BLaER1 (cell line): ENCODE results near the gene DEK.
"Not testable (repeated sequence)": the region's sequence is repeated elsewhere in the genome, so short reads cannot be mapped to it uniquely, and the experiment has no call there.

ENCODE experiments used
- H3K27ac ChIP-seq: shearing (Covaris generic); formaldehyde crosslinking; 2 replicates; pipeline ENCODE4 v1.8.1; 2022
- H3K27me3 ChIP-seq: shearing (Covaris generic); formaldehyde crosslinking; 2 replicates; pipeline ENCODE4 v1.8.1; 2022
- H3K36me3 ChIP-seq: shearing (Covaris generic); formaldehyde crosslinking; 2 replicates; pipeline ENCODE4 v1.8.1; 2022
- H3K4me1 ChIP-seq: shearing (Covaris generic); formaldehyde crosslinking; 2 replicates; pipeline ENCODE4 v1.8.1; 2022
- H3K4me2 ChIP-seq: shearing (Covaris generic); formaldehyde crosslinking; 2 replicates; pipeline ENCODE4 v1.8.1; 2022
- H3K4me3 ChIP-seq: shearing (Covaris generic); formaldehyde crosslinking; 2 replicates; pipeline ENCODE4 v1.8.1; 2022
- H3K9ac ChIP-seq: shearing (Covaris generic); formaldehyde crosslinking; 2 replicates; pipeline ENCODE4 v1.8.1; 2022
- H3K9me3 ChIP-seq: shearing (Covaris generic); formaldehyde crosslinking; 2 replicates; pipeline ENCODE4 v1.8.1; 2022
- H4K20me1 ChIP-seq: shearing (Covaris generic); formaldehyde crosslinking; 2 replicates; pipeline ENCODE4 v1.8.1; 2022
- Cebpa-rat ChIP-seq: shearing (Covaris generic); IDR thresholded peaks from 2 replicates; pipeline ENCODE4 v1.8.1; 2022

Gene DEK

GRCh38 chr6:18186540-18187250 lies 77.6 kb downstream of the DEK start:
- no peak overlapping the region for H3K9ac ChIP-seq
- H3K27ac ChIP-seq, result no peak overlapping the region

GRCh38 chr6:18186033-18186432 lies 78.3 kb downstream of the DEK start:
- Histone ChIP-seq H3K4me2 (peak overlapping the region; percentile 46), H3K9ac (no peak overlapping the region), H3K27me3 (no peaks in the 10 kb centered on the region), H3K9me3 (no peaks in the 10 kb centered on the region), H3K36me3 (peaks cover 51% of the 10 kb centered on the region), H3K4me1 (peaks cover 21% of the 10 kb centered on the region), H3K27ac (no peak overlapping the region; the same call in 1 of the 2 replicates), H3K4me3 (no peak overlapping the region), H4K20me1 (no peaks in the 10 kb centered on the region)
- TF ChIP-seq Cebpa-rat, result no peak

More at GRCh38 chr6:18186540-18187250, 77.6 kb downstream of the DEK start:
- Histone ChIP-seq H4K20me1 (no peaks in the 10 kb centered on the region), H3K9me3 (no peaks in the 10 kb centered on the region), H3K36me3 (peaks cover 52% of the 10 kb centered on the region), H3K27me3 (no peaks in the 10 kb centered on the region), H3K4me1 (peaks cover 21% of the 10 kb centered on the region), H3K4me2 (peak overlapping the region; percentile 46), H3K4me3 (no peak overlapping the region)
- no peak for TF ChIP-seq Cebpa-rat

GRCh38 chr6:18185624-18186023 lies 78.7 kb downstream of the DEK start:
- Histone ChIP-seq H3K36me3 (peaks cover 49% of the 10 kb centered on the region), H3K27ac (no peak overlapping the region), H3K9ac (no peak overlapping the region), H4K20me1 (no peaks in the 10 kb centered on the region), H3K9me3 (no peaks in the 10 kb centered on the region), H3K27me3 (no peaks in the 10 kb centered on the region), H3K4me2 (peak overlapping the region; percentile 46), H3K4me3 (no peak overlapping the region), H3K4me1 (peaks cover 21% of the 10 kb centered on the region)
- TF ChIP-seq Cebpa-rat, result no peak

GRCh38 chr6:18183766-18184165 lies 80.6 kb downstream of the DEK start:
- Histone ChIP-seq H4K20me1 (peaks cover 6% of the 10 kb centered on the region; the same call in 1 of the 2 replicates), H3K4me3 (no peak overlapping the region), H3K4me1 (peaks cover 21% of the 10 kb centered on the region), H3K27me3 (no peaks in the 10 kb centered on the region), H3K27ac (no peak overlapping the region), H3K4me2 (no peak overlapping the region), H3K36me3 (peaks cover 48% of the 10 kb centered on the region), H3K9me3 (no peaks in the 10 kb centered on the region), H3K9ac (no peak overlapping the region)
- TF ChIP-seq Cebpa-rat, result no peak

GRCh38 chr6:18182568-18182967 lies 81.8 kb downstream of the DEK start:
- Histone ChIP-seq H3K4me1 (peaks cover 21% of the 10 kb centered on the region), H3K27me3 (no peaks in the 10 kb centered on the region), H3K9ac (no peak overlapping the region), H3K9me3 (no peaks in the 10 kb centered on the region), H3K4me3 (no peak overlapping the region), H3K4me2 (no peak overlapping the region), H3K27ac (no peak overlapping the region), H4K20me1 (peaks cover 6% of the 10 kb centered on the region; the same call in 1 of the 2 replicates), H3K36me3 (peaks cover 47% of the 10 kb centered on the region)
- TF ChIP-seq Cebpa-rat, result no peak

- Histone ChIP-seq H3K9me3 (peaks cover 14% of the 10 kb centered on the region), H3K4me3 (no peak overlapping the region), H3K27ac (no peak overlapping the region), H3K36me3 (peaks cover 61% of the 10 kb centered on the region), H4K20me1 (peaks cover 6% of the 10 kb centered on the region; the same call in 1 of the 2 replicates), H3K4me1 (no peaks in the 10 kb centered on the region), H3K9ac (no peak overlapping the region), H3K27me3 (no peaks in the 10 kb centered on the region), H3K4me2 (no peak overlapping the region)
- TF ChIP-seq Cebpa-rat, result no peak
Measured at GRCh38 chr6:18179770-18180356, 84.5 kb downstream of the DEK start.

GRCh38 chr6:18178960-18179615 lies 85.2 kb downstream of the DEK start:
- H3K4me3 ChIP-seq, result no peak overlapping the region
- H3K9me3 ChIP-seq, result peaks cover 18% of the 10 kb centered on the region
- no peak overlapping the region for H3K9ac ChIP-seq
- peaks cover 61% of the 10 kb centered on the region for H3K36me3 ChIP-seq
- H3K27me3 ChIP-seq, result no peaks in the 10 kb centered on the region
- H3K4me1 ChIP-seq, result no peaks in the 10 kb centered on the region
- no peak for TF ChIP-seq Cebpa-rat
- H3K27ac ChIP-seq, result no peak overlapping the region
- no peak overlapping the region for H3K4me2 ChIP-seq
- peaks cover 6% of the 10 kb centered on the region; the same call in 1 of the 2 replicates for H4K20me1 ChIP-seq

GRCh38 chr6:18177286-18177965 lies 86.9 kb downstream of the DEK start:
- no peaks in the 10 kb centered on the region for H3K27me3 ChIP-seq
- peaks cover 69% of the 10 kb centered on the region for H3K36me3 ChIP-seq
- H4K20me1 ChIP-seq, result peaks cover 6% of the 10 kb centered on the region; the same call in 1 of the 2 replicates
- H3K9ac ChIP-seq, result no peak overlapping the region
- no peaks in the 10 kb centered on the region for H3K4me1 ChIP-seq
- no peak overlapping the region for H3K4me2 ChIP-seq
- H3K9me3 ChIP-seq, result peaks cover 18% of the 10 kb centered on the region
- no peak overlapping the region for H3K27ac ChIP-seq
- no peak for TF ChIP-seq Cebpa-rat
- H3K4me3 ChIP-seq, result no peak overlapping the region

GRCh38 chr6:18176198-18176597 lies 88.1 kb downstream of the DEK start:
- H3K4me1 ChIP-seq, H3K4me3 ChIP-seq, H3K27me3 ChIP-seq, H3K9ac ChIP-seq, H3K4me2 ChIP-seq, H4K20me1 ChIP-seq, H3K27ac ChIP-seq: not testable (repeated sequence)
- Histone ChIP-seq H3K9me3 (peaks cover 18% of the 10 kb centered on the region), H3K36me3 (peaks cover 77% of the 10 kb centered on the region)
